DOHH2 (cell line): ENCODE data around the gene BMP7.

ENCODE experiments used
- H3F3A ChIP-seq: fragments of 200-600 bp; sonication (generic), shearing (Covaris generic); 2 replicates; pipeline ENCODE4 v1.6.0; 2016; ENCODE audit warnings: antibody characterized with exemption, mild to moderate bottlenecking; ENCODE audit not compliant: control insufficient read depth, insufficient read depth
- H3K27ac ChIP-seq: fragments of 200-600 bp; sonication (generic); 2 replicates; pipeline ENCODE4 v1.5.1; 2014; ENCODE audit warnings: low read depth, mild to moderate bottlenecking, low read length, moderate library complexity
- H3K27me3 ChIP-seq: fragments of 200-600 bp; sonication (generic); 2 replicates; pipeline ENCODE4 v1.6.1; 2014; ENCODE audit warnings: mild to moderate bottlenecking, low read length, mixed read lengths; ENCODE audit not compliant: control insufficient read depth
- H3K36me3 ChIP-seq: fragments of 200-600 bp; sonication (generic); 2 replicates; pipeline ENCODE4 v1.6.1; 2014; ENCODE audit warnings: mild to moderate bottlenecking, low read length, moderate library complexity, mixed read lengths; ENCODE audit not compliant: control insufficient read depth
- H3K4me1 ChIP-seq: fragments of 200-600 bp; sonication (generic); 2 replicates; pipeline ENCODE4 v1.6.1; 2014; ENCODE audit warnings: mild to moderate bottlenecking, low read length, mixed read lengths; ENCODE audit not compliant: control insufficient read depth
- H3K4me2 ChIP-seq: fragments of 200-600 bp; sonication (generic); 2 replicates; pipeline ENCODE4 v1.6.0; 2014; ENCODE audit warnings: mild to moderate bottlenecking, low read length, moderate library complexity
- H3K4me3 ChIP-seq: fragments of 200-600 bp; sonication (generic); 2 replicates; pipeline ENCODE4 v1.5.1; 2014; ENCODE audit warnings: mild to moderate bottlenecking, low read length, mixed read lengths
- H3K79me2 ChIP-seq: fragments of 200-600 bp; sonication (generic); 2 replicates; pipeline ENCODE4 v1.6.1; 2014; ENCODE audit warnings: mild to moderate bottlenecking, low read length, mixed read lengths; ENCODE audit not compliant: control insufficient read depth
- H3K9me2 ChIP-seq: fragments of 200-600 bp; sonication (generic); replicated peaks from 2 replicates; pipeline ENCODE4 v1.6.1; 2014; ENCODE audit warnings: mild to moderate bottlenecking, low read length, mixed read lengths; ENCODE audit not compliant: control insufficient read depth
- H3K9me3 ChIP-seq: fragments of 200-600 bp; sonication (generic); 2 replicates; pipeline ENCODE4 v1.6.1; 2014; ENCODE audit warnings: antibody characterized with exemption, low read length, mixed read lengths; ENCODE audit not compliant: control insufficient read depth, insufficient read depth
- H4K20me1 ChIP-seq: fragments of 200-600 bp; sonication (generic); 2 replicates; pipeline ENCODE4 v1.6.0; 2014; ENCODE audit warnings: low read depth, mild to moderate bottlenecking, antibody characterized with exemption, low read length, moderate library complexity; ENCODE audit not compliant: control insufficient read depth, insufficient read depth
- EZH2phosphoT487 ChIP-seq: fragments of 200-600 bp; sonication (generic); IDR thresholded peaks from 2 replicates; pipeline ENCODE4 v1.6.1; 2017; ENCODE audit warnings: borderline replicate concordance, mild to moderate bottlenecking, antibody characterized with exemption, low read length, moderate library complexity, mixed read lengths
- TF ChIP-seq, protein P1 (sequence below): fragments of 200-600 bp; sonication (generic); IDR thresholded peaks from one replicate; pipeline ENCODE4 v1.5.1; 2014; ENCODE audit warnings: antibody characterized with exemption, mild to moderate bottlenecking, low read depth, low read length; ENCODE audit not compliant: poor library complexity, severe bottlenecking

BMP7 gene

DNA sequence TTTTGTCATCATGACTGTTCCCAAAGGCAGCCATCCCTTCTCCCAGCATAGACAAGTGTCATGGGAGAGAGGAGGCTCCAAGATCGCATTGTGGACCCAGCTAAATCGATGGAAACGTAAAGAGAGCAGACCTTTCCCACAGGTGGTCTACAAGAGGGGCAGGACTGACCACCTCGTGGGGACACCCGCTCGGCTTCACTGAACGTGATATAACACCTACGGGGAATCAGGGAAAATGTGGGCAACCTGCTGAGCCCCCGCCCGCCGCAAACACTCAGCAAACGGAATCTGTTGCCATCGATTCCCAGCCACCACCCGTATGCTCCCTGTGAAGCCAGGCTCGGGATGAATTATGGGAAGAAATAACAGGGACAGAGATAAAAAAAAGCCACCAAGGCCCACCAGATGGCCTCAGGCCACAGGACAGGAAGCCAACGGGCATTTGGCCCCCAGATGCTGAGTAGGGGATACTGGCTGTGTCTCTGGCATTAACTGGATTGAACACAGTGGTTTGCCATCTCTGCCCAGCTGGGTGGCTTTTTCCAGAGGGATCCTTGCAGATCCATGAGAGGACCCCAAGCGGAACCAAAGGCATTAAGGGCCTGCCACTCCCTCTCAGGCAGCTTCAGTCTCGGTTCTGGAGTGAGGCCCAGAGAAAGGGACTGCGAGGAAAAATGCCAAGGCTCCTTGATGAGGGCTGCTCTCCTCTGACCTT lies 44.4 kb downstream of the BMP7 start:
- H3K36me3 ChIP-seq: peaks cover 98% of the 10 kb centered on the region
- H3K27me3 ChIP-seq: no peaks in the 10 kb centered on the region
- no peak overlapping the region for H3K27ac ChIP-seq
- H3K9me3 ChIP-seq: no peaks in the 10 kb centered on the region
- H3F3A ChIP-seq: peaks cover 33% of the 10 kb centered on the region
- H3K4me2 ChIP-seq: no peak overlapping the region
- H3K79me2 ChIP-seq: peaks cover 99% of the 10 kb centered on the region
- H3K4me3 ChIP-seq: no peak overlapping the region
- TF ChIP-seq EZH2phosphoT487: no peak
- TF ChIP-seq, protein P1, sequence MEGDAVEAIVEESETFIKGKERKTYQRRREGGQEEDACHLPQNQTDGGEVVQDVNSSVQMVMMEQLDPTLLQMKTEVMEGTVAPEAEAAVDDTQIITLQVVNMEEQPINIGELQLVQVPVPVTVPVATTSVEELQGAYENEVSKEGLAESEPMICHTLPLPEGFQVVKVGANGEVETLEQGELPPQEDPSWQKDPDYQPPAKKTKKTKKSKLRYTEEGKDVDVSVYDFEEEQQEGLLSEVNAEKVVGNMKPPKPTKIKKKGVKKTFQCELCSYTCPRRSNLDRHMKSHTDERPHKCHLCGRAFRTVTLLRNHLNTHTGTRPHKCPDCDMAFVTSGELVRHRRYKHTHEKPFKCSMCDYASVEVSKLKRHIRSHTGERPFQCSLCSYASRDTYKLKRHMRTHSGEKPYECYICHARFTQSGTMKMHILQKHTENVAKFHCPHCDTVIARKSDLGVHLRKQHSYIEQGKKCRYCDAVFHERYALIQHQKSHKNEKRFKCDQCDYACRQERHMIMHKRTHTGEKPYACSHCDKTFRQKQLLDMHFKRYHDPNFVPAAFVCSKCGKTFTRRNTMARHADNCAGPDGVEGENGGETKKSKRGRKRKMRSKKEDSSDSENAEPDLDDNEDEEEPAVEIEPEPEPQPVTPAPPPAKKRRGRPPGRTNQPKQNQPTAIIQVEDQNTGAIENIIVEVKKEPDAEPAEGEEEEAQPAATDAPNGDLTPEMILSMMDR: no peak
- no peaks in the 10 kb centered on the region for H3K9me2 ChIP-seq
- peaks cover 42% of the 10 kb centered on the region for H4K20me1 ChIP-seq
- H3K4me1 ChIP-seq: no peaks in the 10 kb centered on the region

DNA sequence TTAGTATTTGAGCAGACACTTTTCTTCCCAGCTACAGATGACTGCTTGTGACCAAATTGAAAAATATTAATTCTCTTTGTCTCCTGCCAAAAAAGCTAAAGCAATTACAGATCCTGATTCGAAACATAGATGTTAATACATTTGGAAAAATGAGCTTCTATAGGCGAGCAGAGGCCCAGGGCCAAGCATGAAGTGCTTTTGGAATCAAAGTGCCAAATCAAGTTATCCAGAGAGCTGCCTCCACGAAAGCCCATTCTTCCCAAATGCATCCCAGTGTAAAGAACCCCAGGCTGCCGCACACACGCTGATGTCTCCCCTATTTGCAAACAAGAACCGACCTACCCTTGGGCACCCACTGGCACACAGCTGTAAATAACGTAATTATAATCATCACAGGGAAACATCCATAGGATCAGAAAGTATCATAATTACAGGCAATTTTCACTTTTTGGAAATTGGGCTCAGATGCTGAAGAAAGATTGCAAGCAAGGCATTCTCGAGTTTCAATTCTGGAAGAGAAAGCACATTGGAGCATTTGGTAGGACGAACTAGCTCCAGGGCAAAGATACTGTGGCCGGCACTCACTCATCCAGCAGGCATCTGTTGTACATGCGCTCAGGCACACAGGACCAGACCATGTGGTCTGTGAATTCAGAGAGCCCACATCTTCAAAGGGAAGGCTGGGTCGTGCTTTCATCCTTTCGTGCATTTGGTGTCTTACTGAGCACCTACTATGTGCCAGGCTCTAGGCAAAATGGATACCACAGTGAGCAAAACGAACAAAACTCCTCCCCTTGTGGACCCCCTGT lies 45.9 kb downstream of the BMP7 start:
- Histone ChIP-seq H3K9me2 (no peaks in the 10 kb centered on the region), H3K9me3 (no peaks in the 10 kb centered on the region), H3K4me3 (no peak overlapping the region), H3F3A (peaks cover 36% of the 10 kb centered on the region), H3K79me2 (peaks cover 100% of the 10 kb centered on the region), H3K27me3 (no peaks in the 10 kb centered on the region), H3K27ac (no peak overlapping the region), H3K4me2 (no peak overlapping the region), H3K36me3 (peaks cover 100% of the 10 kb centered on the region), H3K4me1 (no peaks in the 10 kb centered on the region), H4K20me1 (peaks cover 37% of the 10 kb centered on the region; the same call in 1 of the 2 replicates)
- TF ChIP-seq, protein P1: no peak

DNA sequence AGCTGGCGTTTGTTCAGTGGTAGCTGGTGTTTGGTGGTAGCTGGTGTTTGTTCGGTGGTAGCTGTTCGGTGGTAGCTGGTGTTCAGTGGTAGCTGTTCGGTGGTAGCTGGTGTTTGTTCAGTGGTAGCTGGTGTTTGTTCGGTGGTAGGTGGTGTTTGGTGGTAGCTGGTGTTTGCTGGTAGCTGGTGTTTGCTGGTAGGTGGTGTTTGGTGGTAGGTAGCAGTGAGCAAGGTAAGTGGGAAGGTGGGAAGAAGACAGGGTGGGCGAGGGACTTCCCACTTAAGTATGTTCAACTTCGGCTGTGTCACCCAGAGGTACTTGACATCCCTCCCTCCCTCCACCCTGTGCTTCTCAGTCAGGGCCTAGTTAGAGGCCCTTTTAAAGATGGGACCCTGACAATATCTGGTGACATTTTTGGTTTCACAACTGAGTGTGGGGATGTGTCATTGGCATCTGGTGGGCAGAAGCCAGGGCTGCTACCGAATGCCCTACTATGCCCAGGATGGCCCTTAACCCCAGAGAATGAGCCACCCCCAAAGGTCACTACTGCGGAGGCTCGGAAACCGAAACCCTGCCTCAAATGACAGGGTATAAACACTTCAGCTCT lies 47.3 kb downstream of the BMP7 start:
- H3K27ac ChIP-seq: no peak overlapping the region
- no peak overlapping the region for H3K4me2 ChIP-seq
- H4K20me1 ChIP-seq: peaks cover 39% of the 10 kb centered on the region
- no peaks in the 10 kb centered on the region for H3K4me1 ChIP-seq
- TF ChIP-seq, protein P1: no peak
- TF ChIP-seq EZH2phosphoT487: no peak
- no peak overlapping the region for H3K4me3 ChIP-seq
- H3K27me3 ChIP-seq: no peaks in the 10 kb centered on the region
- no peaks in the 10 kb centered on the region for H3K9me3 ChIP-seq
- no peaks in the 10 kb centered on the region for H3K9me2 ChIP-seq
- peaks cover 100% of the 10 kb centered on the region for H3K79me2 ChIP-seq
- H3K36me3 ChIP-seq: peaks cover 100% of the 10 kb centered on the region
- peaks cover 33% of the 10 kb centered on the region for H3F3A ChIP-seq
